ENCODE measurements around the gene CAND1.

The CAND1 gene

GRCh38 chr12:67284561-67284960 is 15.4 kb downstream of the CAND1 start:
- Histone ChIP-seq H3K27me3 (ENCODE audit: control insufficient read depth, insufficient read depth, low read length) (no peaks in the 10 kb centered on the region), H3K36me3 (ENCODE audit: control insufficient read depth, insufficient read depth, low read length) (no peaks in the 10 kb centered on the region), H3K9me3 (ENCODE audit: control insufficient read depth, low read length) (no peaks in the 10 kb centered on the region), H3K27ac (no peak overlapping the region), H3K4me2 (ENCODE audit: low read length) (no peak overlapping the region), H3K9ac (no peak overlapping the region), H3K4me3 (ENCODE audit: low read depth, low read length) (no peak overlapping the region), H3K79me2 (peaks cover 32% of the 10 kb centered on the region), H2AFZ (no peak overlapping the region), H3K4me1 (no peaks in the 10 kb centered on the region)
- TF ChIP-seq, protein P1, sequence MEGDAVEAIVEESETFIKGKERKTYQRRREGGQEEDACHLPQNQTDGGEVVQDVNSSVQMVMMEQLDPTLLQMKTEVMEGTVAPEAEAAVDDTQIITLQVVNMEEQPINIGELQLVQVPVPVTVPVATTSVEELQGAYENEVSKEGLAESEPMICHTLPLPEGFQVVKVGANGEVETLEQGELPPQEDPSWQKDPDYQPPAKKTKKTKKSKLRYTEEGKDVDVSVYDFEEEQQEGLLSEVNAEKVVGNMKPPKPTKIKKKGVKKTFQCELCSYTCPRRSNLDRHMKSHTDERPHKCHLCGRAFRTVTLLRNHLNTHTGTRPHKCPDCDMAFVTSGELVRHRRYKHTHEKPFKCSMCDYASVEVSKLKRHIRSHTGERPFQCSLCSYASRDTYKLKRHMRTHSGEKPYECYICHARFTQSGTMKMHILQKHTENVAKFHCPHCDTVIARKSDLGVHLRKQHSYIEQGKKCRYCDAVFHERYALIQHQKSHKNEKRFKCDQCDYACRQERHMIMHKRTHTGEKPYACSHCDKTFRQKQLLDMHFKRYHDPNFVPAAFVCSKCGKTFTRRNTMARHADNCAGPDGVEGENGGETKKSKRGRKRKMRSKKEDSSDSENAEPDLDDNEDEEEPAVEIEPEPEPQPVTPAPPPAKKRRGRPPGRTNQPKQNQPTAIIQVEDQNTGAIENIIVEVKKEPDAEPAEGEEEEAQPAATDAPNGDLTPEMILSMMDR (IDR thresholded peaks at IDR 0.05) = no peak

GRCh38 chr12:67286257-67286656 is 17.1 kb downstream of the CAND1 start:
- no peaks in the 10 kb centered on the region for H3K4me1 ChIP-seq
- H3K36me3 ChIP-seq (ENCODE audit: control insufficient read depth, insufficient read depth, low read length) = no peaks in the 10 kb centered on the region
- H3K9ac ChIP-seq = no peak overlapping the region
- no peaks in the 10 kb centered on the region for H3K27me3 ChIP-seq (ENCODE audit: control insufficient read depth, insufficient read depth, low read length)
- peaks cover 38% of the 10 kb centered on the region for H3K79me2 ChIP-seq
- no peak overlapping the region for H3K4me2 ChIP-seq (ENCODE audit: low read length)
- H3K27ac ChIP-seq = no peak overlapping the region
- H3K4me3 ChIP-seq (ENCODE audit: low read depth, low read length) = no peak overlapping the region
- H3K9me3 ChIP-seq (ENCODE audit: control insufficient read depth, low read length) = no peaks in the 10 kb centered on the region
- no peak overlapping the region for H2AFZ ChIP-seq
- TF ChIP-seq, protein P1 (IDR thresholded peaks at IDR 0.05) = no peak

DNA sequence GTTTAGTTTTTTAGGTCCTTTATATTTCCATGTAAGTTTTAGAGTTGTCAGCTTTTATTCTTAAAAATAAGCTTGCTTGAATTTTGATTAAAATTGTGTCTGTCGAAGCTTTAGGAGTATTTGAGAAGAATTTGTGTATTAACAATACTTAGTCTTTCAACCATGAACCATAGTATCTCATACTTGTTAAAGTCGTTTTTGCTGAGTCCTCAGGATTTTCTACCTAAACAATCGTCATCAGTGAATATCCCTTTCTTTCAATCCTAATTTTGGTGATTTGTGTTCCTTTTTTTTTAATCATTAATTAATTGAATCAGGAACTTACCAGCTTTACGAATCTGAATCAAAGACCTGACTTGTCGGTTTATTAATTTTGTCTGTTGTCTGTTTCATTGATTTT is 18.2 kb downstream of the CAND1 start:
- Histone ChIP-seq H3K36me3 (ENCODE audit: control insufficient read depth, insufficient read depth, low read length) (no peaks in the 10 kb centered on the region), H3K27me3 (ENCODE audit: control insufficient read depth, insufficient read depth, low read length) (no peaks in the 10 kb centered on the region)
- TF ChIP-seq, protein P1 (IDR thresholded peaks at IDR 0.05) = no peak

GRCh38 chr12:67288561-67288960 is 19.4 kb downstream of the CAND1 start:
- no peaks in the 10 kb centered on the region for H3K4me1 ChIP-seq
- H3K4me2 ChIP-seq (ENCODE audit: low read length) = no peak overlapping the region
- TF ChIP-seq, protein P1 (IDR thresholded peaks at IDR 0.05) = no peak
- no peak overlapping the region for H3K27ac ChIP-seq
- H3K27me3 ChIP-seq (ENCODE audit: control insufficient read depth, insufficient read depth, low read length) = no peaks in the 10 kb centered on the region
- no peaks in the 10 kb centered on the region for H3K9me3 ChIP-seq (ENCODE audit: control insufficient read depth, low read length)
- no peak overlapping the region for H2AFZ ChIP-seq
- no peak overlapping the region for H3K9ac ChIP-seq
- H3K36me3 ChIP-seq (ENCODE audit: control insufficient read depth, insufficient read depth, low read length) = no peaks in the 10 kb centered on the region
- peaks cover 46% of the 10 kb centered on the region for H3K79me2 ChIP-seq
- H3K4me3 ChIP-seq (ENCODE audit: low read depth, low read length) = no peak overlapping the region

More for the DNA sequence above, 18.2 kb downstream of the CAND1 start:
- H3K4me1 ChIP-seq = no peaks in the 10 kb centered on the region
- H2AFZ ChIP-seq = no peak overlapping the region
- H3K4me2 ChIP-seq (ENCODE audit: low read length) = no peak overlapping the region
- H3K27ac ChIP-seq = no peak overlapping the region
- H3K9me3 ChIP-seq (ENCODE audit: control insufficient read depth, low read length) = no peaks in the 10 kb centered on the region
- H3K79me2 ChIP-seq = peaks cover 45% of the 10 kb centered on the region
- H3K4me3 ChIP-seq (ENCODE audit: low read depth, low read length) = no peak overlapping the region
- H3K9ac ChIP-seq = no peak overlapping the region

GRCh38 chr12:67290378-67290777 is 21.2 kb downstream of the CAND1 start:
- Histone ChIP-seq H3K4me3 (ENCODE audit: low read depth, low read length) (no peak overlapping the region), H2AFZ (no peak overlapping the region), H3K27ac (no peak overlapping the region), H3K4me1 (peaks cover 5% of the 10 kb centered on the region), H3K9me3 (ENCODE audit: control insufficient read depth, low read length) (no peaks in the 10 kb centered on the region), H3K36me3 (ENCODE audit: control insufficient read depth, insufficient read depth, low read length) (no peaks in the 10 kb centered on the region), H3K79me2 (peaks cover 49% of the 10 kb centered on the region), H3K4me2 (ENCODE audit: low read length) (no peak overlapping the region), H3K27me3 (ENCODE audit: control insufficient read depth, insufficient read depth, low read length) (no peaks in the 10 kb centered on the region), H3K9ac (no peak overlapping the region)
- TF ChIP-seq, protein P1 (IDR thresholded peaks at IDR 0.05) = no peak
